GM12801 (cell line): ENCODE data around the gene PRR29.

Source experiments
- CTCF ChIP-seq: IDR thresholded peaks from one replicate; pipeline ENCODE4 v1.5.1; 2011; ENCODE audit warnings: control low read depth; ENCODE audit not compliant: insufficient read length; ENCODE audit errors: extremely low read depth

PRR29 gene

GRCh38 chr17:64051153-64051552, 53.0 kb downstream of the PRR29 start:
- TF ChIP-seq CTCF = no peak

GRCh38 chr17:64053101-64053500, 55.0 kb downstream of the PRR29 start:
- TF ChIP-seq CTCF = no peak
